GM12891 (cell line): Measurements from ENCODE around the gene P2RX5.

Experiments used
- DNase-seq: peaks from one replicate; pipeline ENCODE4 v3.0.0; 2011; ENCODE audit warnings: low spot score; ENCODE audit not compliant: insufficient read length
- FAIRE-seq: peaks from 2 replicates; lab custom pipeline; 2011; peaks lifted over from hg19 to GRCh38; lab: Jason Lieb, UNC
- PAX5 ChIP-seq: IDR thresholded peaks from 2 replicates; pipeline ENCODE4 v1.6.1; 2011; ENCODE audit warnings: low read length, moderate library complexity, mild to moderate bottlenecking; ENCODE audit not compliant: insufficient read depth, severe bottlenecking
- POLR2A ChIP-seq: IDR thresholded peaks from 2 replicates; pipeline ENCODE4 v1.6.1; 2011; ENCODE audit warnings: low read depth, low read length, control low read depth
- POLR2AphosphoS5 ChIP-seq: IDR thresholded peaks from 2 replicates; pipeline ENCODE4 v1.6.1; 2011; ENCODE audit warnings: low read depth, low read length, control low read depth
- POU2F2 ChIP-seq: IDR thresholded peaks from 2 replicates; pipeline ENCODE4 v1.6.1; 2011; ENCODE audit warnings: low read depth, mild to moderate bottlenecking, control low read depth, low read length, moderate library complexity
- SPI1 ChIP-seq: IDR thresholded peaks from 2 replicates; pipeline ENCODE4 v1.6.1; 2011; ENCODE audit warnings: low read depth, low read length, control low read depth
- TAF1 ChIP-seq: IDR thresholded peaks from 2 replicates; pipeline ENCODE4 v1.6.1; 2011; ENCODE audit warnings: low read depth, low read length, control low read depth

Gene P2RX5

GRCh38 chr17:3632287-3632686, 63.7 kb downstream of the P2RX5 start:
- no peak for DNase-seq
- FAIRE-seq = no peak

GRCh38 chr17:3630781-3631180, 65.2 kb downstream of the P2RX5 start:
- no peak for DNase-seq
- FAIRE-seq = no peak
- TF ChIP-seq PAX5 (no peak), POLR2AphosphoS5 (no peak), TAF1 (no peak), POLR2A (no peak), SPI1 (no peak), POU2F2 (no peak)

More at GRCh38 chr17:3632287-3632686, 63.7 kb downstream of the P2RX5 start:
- TF ChIP-seq POU2F2 (no peak), SPI1 (no peak), POLR2A (no peak), POLR2AphosphoS5 (no peak), TAF1 (no peak), PAX5 (no peak)

DNA sequence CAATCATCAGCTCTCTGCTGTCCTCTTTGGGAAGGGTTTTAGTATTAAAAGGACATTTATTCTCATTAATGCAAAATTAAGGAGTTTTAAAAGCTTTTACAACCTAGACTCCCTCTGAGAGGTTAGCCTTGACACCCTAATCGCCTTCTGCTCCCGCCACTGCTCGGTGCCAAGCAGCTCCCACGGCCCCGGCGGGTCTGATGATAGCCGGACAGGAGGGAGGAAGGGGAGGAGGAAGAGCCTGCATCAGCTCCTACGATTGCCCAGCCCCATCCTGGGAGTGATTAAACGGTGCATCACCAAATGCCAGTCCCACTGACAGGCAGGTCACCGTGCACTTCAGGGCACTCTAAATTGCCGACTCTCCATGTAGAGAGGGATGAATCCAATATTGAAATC, 68.2 kb downstream of the P2RX5 start:
- FAIRE-seq = no peak
- no peak for TF ChIP-seq TAF1
- TF ChIP-seq SPI1 = no peak
- TF ChIP-seq POU2F2 = no peak
- TF ChIP-seq POLR2AphosphoS5 = no peak
- no peak for TF ChIP-seq PAX5
- TF ChIP-seq POLR2A = no peak
- DNase-seq = no peak

DNA sequence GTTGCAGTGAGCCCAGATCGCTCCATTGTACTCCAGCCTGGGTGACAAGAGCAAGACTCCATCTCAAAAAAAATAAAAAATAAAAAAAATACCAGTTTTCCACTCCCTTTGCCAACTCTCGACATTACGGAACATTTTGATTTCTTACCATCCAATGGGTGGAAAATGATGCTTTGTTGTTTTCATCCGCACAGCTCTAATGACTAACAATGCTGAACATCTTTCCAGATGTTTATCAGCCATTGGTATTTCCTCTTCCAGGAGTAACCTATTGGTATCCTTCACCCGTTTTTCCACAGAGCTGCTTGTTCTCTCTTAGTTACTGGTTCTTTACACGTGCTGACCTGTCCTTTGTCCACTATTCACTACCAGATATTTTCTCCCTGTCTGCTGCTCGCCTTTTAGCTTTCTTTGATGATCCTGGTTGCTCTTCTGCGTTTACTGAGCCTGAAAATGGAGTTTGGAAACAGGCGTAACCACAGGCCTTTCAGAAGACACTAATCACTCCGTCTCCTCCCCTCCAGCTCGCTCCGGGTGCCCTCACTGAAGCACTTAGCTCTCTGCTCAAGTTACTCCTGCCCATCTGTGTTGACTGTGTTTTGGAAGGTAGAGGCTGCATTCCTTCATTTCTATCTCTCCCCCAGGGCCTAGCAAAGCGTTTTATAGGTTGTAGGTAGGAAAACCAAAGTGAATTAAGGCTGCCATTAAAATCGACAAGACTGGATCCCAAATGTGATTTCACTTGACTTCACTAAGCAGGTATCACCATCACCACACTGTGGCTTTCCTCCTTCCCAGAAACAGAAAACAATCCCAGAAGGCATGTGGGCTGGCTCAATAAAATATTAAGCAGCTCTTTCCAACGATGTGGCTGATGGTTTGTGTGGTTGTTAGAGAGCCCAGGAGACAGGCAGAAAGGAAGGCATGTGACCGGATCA, 68.9 kb downstream of the P2RX5 start:
- FAIRE-seq (no peak), DNase-seq (no peak)
- TF ChIP-seq TAF1 (no peak), SPI1 (no peak), POU2F2 (no peak), PAX5 (no peak), POLR2AphosphoS5 (no peak), POLR2A (no peak)
